GM12865 (cell line): ENCODE data around the gene BAK1.

Experiments used
- DNase-seq: peaks from one replicate; pipeline ENCODE4 v3.0.0; 2010; ENCODE audit warnings: low read depth
- H3K4me3 ChIP-seq: 2 replicates; pipeline ENCODE4 v1.5.1; 2011; ENCODE audit warnings: mild to moderate bottlenecking, low read depth, low read length, control low read depth
- CTCF ChIP-seq: IDR thresholded peaks from 2 replicates; pipeline ENCODE4 v1.5.1; 2011; ENCODE audit warnings: low read length, control low read depth, low read depth, inconsistent platforms; ENCODE audit not compliant: insufficient read depth; ENCODE audit errors: missing control alignments

BAK1 gene

GRCh38 chr6:33591424-33592032, 11.5 kb upstream of the BAK1 start:
- TF ChIP-seq CTCF = no peak
- DNase-seq = no peak
- no peak overlapping the region for H3K4me3 ChIP-seq

- DNase-seq = no peak
- no peak overlapping the region for H3K4me3 ChIP-seq
- no peak for TF ChIP-seq CTCF
These were observed 10.6 kb upstream of the BAK1 start for GRCh38 chr6:33590531-33591198.

- no peak overlapping the region for H3K4me3 ChIP-seq
- DNase-seq = peak; percentile 73
- peak; percentile 87 for TF ChIP-seq CTCF
These were observed 9.9 kb upstream of the BAK1 start for GRCh38 chr6:33589731-33590530.

GRCh38 chr6:33589392-33589730, 9.3 kb upstream of the BAK1 start:
- DNase-seq = no peak
- no peak overlapping the region for H3K4me3 ChIP-seq
- no peak for TF ChIP-seq CTCF

GRCh38 chr6:33588894-33589293, 8.8 kb upstream of the BAK1 start:
- no peak for TF ChIP-seq CTCF
- no peak overlapping the region for H3K4me3 ChIP-seq
- no peak for DNase-seq

- no peak for DNase-seq
- no peak overlapping the region for H3K4me3 ChIP-seq
- no peak for TF ChIP-seq CTCF
These were observed 7.5 kb upstream of the BAK1 start for GRCh38 chr6:33587529-33587928.
